SK-N-SH (cell line): ENCODE measurements around the gene FOXD3.
"Not testable (repeated sequence)": the region's sequence is repeated elsewhere in the genome, so short reads cannot be mapped to it uniquely, and the experiment has no call there.

ENCODE experiments used
- JUND ChIP-seq: IDR thresholded peaks from 2 replicates; pipeline ENCODE4 v1.4.0; 2012
- PBX3 ChIP-seq: IDR thresholded peaks from 2 replicates; pipeline ENCODE4; 2012
- POLR2AphosphoS5 ChIP-seq: IDR thresholded peaks from 2 replicates; pipeline ENCODE4 v1.6.1; 2012; ENCODE audit warnings: low read depth, low read length
- RCOR1 ChIP-seq: fragments of 150-350 bp; IDR thresholded peaks from 2 replicates; pipeline ENCODE4 v1.6.1; 2017; ENCODE audit warnings: antibody characterized with exemption, low read length
- SMC3 ChIP-seq: IDR thresholded peaks from 2 replicates; pipeline ENCODE4 v1.6.1; 2012; ENCODE audit warnings: low read depth, low read length, improper control_type of control experiment
- USF2 ChIP-seq: fragments of 150-350 bp; IDR thresholded peaks from 2 replicates; pipeline ENCODE4 v1.6.1; 2017; ENCODE audit warnings: antibody characterized with exemption, low read length, low read depth, borderline replicate concordance
- YY1 ChIP-seq: IDR thresholded peaks from 2 replicates; pipeline ENCODE4 v1.4.0; 2012; ENCODE audit warnings: low read depth, mild to moderate bottlenecking

GRCh38 chr1:63356234-63356633 lies 33.9 kb downstream of the FOXD3 start:
- not testable (repeated sequence) for TF ChIP-seq POLR2AphosphoS5, USF2, RCOR1, PBX3, SMC3, YY1, JUND
